SU-DHL-6 (cell line): Measurements from ENCODE around the gene SLC19A1.

Experiments
- EZH2phosphoT487 ChIP-seq: fragments of 200-600 bp; sonication (generic), shearing (Covaris generic); conservative IDR thresholded peaks from 2 replicates; pipeline ENCODE4 v1.6.1; 2018; ENCODE audit warnings: mild to moderate bottlenecking, antibody characterized with exemption, low read length, moderate library complexity, mixed read lengths
- TF ChIP-seq, protein P1 (sequence below): fragments of 200-600 bp; sonication (generic); IDR thresholded peaks from one replicate; pipeline ENCODE4 v1.5.1; 2017; ENCODE audit warnings: antibody characterized with exemption, mild to moderate bottlenecking, low read length, moderate library complexity; ENCODE audit not compliant: insufficient read depth, poor library complexity, severe bottlenecking

DNA sequence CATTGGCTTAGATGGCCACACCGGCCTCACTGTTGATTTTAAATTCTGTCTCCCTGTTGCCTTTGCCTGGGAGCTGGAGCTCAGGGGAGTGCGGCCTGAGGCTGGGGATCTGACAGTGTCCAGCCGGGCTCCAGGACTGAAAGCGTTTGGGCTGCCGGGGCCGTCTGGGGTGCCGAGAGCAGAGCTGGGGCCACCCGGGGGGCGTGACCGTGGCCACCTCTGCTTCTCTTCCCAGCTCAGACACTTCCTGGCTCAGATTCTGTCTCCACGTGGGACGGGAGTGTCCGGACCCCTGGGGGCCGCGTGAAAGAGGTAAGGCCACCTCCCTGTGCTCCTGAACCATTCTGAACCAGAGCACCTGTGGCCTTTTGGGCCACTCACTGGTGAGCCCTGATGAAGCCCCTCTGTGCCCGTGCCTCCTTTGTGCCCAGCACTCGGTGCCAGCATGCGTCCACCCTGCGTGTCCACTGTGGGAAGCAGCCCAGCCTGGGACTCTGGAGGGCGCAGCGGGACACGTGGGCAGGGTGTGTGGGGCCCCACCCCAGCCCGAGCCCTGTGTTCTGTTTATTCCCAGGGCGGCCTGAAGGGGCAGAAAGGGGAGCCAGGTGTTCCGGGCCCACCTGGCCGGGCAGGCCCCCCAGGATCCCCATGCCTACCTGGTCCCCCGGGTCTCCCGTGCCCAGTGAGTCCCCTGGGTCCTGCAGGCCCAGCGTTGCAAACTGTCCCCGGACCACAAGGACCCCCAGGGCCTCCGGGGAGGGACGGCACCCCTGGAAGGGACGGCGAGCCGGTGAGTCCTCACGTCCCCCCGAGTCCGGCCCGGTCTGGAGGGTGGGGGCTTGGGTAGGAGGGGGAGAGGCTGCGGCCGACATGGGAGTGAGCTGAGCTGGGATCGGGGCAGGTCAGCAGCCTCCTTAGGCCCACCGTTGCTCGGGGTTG, 64.8 kb downstream of the SLC19A1 start:
- TF ChIP-seq, protein P1, sequence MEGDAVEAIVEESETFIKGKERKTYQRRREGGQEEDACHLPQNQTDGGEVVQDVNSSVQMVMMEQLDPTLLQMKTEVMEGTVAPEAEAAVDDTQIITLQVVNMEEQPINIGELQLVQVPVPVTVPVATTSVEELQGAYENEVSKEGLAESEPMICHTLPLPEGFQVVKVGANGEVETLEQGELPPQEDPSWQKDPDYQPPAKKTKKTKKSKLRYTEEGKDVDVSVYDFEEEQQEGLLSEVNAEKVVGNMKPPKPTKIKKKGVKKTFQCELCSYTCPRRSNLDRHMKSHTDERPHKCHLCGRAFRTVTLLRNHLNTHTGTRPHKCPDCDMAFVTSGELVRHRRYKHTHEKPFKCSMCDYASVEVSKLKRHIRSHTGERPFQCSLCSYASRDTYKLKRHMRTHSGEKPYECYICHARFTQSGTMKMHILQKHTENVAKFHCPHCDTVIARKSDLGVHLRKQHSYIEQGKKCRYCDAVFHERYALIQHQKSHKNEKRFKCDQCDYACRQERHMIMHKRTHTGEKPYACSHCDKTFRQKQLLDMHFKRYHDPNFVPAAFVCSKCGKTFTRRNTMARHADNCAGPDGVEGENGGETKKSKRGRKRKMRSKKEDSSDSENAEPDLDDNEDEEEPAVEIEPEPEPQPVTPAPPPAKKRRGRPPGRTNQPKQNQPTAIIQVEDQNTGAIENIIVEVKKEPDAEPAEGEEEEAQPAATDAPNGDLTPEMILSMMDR = no peak
- TF ChIP-seq EZH2phosphoT487 = no peak
